MCF 10A (cell line): ENCODE data around the gene IGF1R. TPM values are rescaled to one million over a fixed set of nuclear protein-coding genes. Genes with fewer than 3 reads are reported as not detected.

ENCODE experiments used
- BruUV-seq: library from RNA; stranded (reverse); fragments of 400-500 nt; replicated peaks from 2 replicates; lab custom pipeline; 2021; lab: Mats Ljungman, UMichigan
- CTCF ChIA-PET: fragments of 300-600 bp; sonication (Branson Sonifier 250); formaldehyde crosslinking; extraction: SDS; loops from one replicate; lab custom pipeline; 2021; ENCODE audit warnings: antibody characterized with exemption, inconsistent platforms; lab: Yijun Ruan, JAX
- POLR2A ChIA-PET: fragments of 300-600, 350-650 bp; sonication (Branson Sonifier 250); formaldehyde crosslinking; extraction: SDS; loops from one replicate; lab custom pipeline; 2020; ENCODE audit warnings: antibody characterized with exemption, inconsistent platforms; lab: Yijun Ruan, JAX
- DNase-seq: peaks from one replicate; pipeline ENCODE4 v3.0.0-alpha.2; 2018; ENCODE audit not compliant: unreplicated experiment
- H3K27ac Mint-ChIP-seq: one replicate; pipeline ENCODE4 v1.8.0; 2022; ENCODE audit warnings: mild to moderate bottlenecking, low read depth, mixed read lengths; ENCODE audit not compliant: unreplicated experiment
- H3K27me3 Mint-ChIP-seq: one replicate; pipeline ENCODE4 v1.8.0; 2022; ENCODE audit warnings: mixed read lengths; ENCODE audit not compliant: insufficient read depth, unreplicated experiment
- H3K36me3 Mint-ChIP-seq: one replicate; pipeline ENCODE4 v1.8.0; 2022; ENCODE audit warnings: mild to moderate bottlenecking, moderate library complexity, mixed read lengths; ENCODE audit not compliant: insufficient read depth, unreplicated experiment
- H3K4me1 Mint-ChIP-seq: one replicate; pipeline ENCODE4 v1.8.0; 2022; ENCODE audit warnings: mixed read lengths; ENCODE audit not compliant: insufficient read depth, unreplicated experiment
- H3K4me3 Mint-ChIP-seq: one replicate; pipeline ENCODE4 v1.8.0; 2022; ENCODE audit warnings: mild to moderate bottlenecking, moderate library complexity, mixed read lengths; ENCODE audit not compliant: unreplicated experiment
- H3K9me3 Mint-ChIP-seq: one replicate; pipeline ENCODE4 v1.8.0; 2022; ENCODE audit warnings: mixed read lengths; ENCODE audit not compliant: unreplicated experiment
- intact Hi-C: fragments of 100-400 bp; cut with micrococcal nuclease; formaldehyde crosslinking; loops from 2 replicates; pipeline ENCODE4 v1.14.1; 2022
- total RNA-seq: library from RNA; stranded (reverse); gene quantifications from 2 replicates; pipeline ENCODE4 v1.2.3, GENCODE V29; 2022
- TF ChIP-seq, protein P1 (sequence below): fragments of 200-600 bp; IDR thresholded peaks from one replicate; pipeline ENCODE4 v1.8.0; 2022; ENCODE audit warnings: antibody characterized with exemption, mild to moderate bottlenecking; ENCODE audit not compliant: unreplicated experiment

The IGF1R gene
- total RNA-seq, 1 experiment from 2014 or later: 53.3 TPM

DNA sequence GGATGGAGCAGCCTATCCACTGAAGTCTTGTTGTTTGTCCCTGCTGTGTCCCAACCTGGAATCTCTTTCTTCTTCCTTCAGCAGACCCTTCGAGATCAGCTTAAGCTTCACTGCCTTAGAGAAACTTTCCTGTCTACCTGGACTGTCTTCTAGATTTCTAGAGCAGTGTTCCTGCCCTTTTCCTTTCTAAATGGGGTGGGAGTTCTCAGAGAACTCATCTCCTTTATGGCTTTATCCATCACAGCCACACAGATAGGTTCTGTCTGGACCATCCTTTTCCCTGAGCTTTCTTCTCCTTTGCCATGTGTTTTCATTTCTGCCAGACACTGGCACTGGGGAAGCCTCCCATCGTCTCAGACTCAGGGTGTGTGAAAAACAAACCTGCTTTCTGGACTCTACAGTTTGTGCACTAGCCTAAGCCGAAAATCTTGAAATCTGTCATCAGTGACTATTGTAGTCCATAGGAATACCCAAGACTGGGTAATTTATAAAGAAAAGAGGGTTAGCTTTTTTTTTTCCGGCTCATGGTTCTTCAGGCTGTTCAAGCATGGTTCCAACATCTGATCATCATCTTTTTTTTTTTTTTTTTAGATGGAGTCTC, 181.8 kb downstream of the IGF1R start:
- CTCF ChIA-PET: no interaction called here
- H3K27me3 Mint-ChIP-seq: no peaks in the 10 kb centered on the region
- no peak overlapping the region for H3K27ac Mint-ChIP-seq
- intact Hi-C loops: no loop called here
- peaks cover 7% of the 10 kb centered on the region for H3K9me3 Mint-ChIP-seq
- BruUV-seq: no TSS peak
- no peak overlapping the region for H3K4me3 Mint-ChIP-seq
- POLR2A ChIA-PET: no interaction called here
- H3K4me1 Mint-ChIP-seq: no peaks in the 10 kb centered on the region
- no peak for DNase-seq
- no peaks in the 10 kb centered on the region for H3K36me3 Mint-ChIP-seq
- TF ChIP-seq, protein P1, sequence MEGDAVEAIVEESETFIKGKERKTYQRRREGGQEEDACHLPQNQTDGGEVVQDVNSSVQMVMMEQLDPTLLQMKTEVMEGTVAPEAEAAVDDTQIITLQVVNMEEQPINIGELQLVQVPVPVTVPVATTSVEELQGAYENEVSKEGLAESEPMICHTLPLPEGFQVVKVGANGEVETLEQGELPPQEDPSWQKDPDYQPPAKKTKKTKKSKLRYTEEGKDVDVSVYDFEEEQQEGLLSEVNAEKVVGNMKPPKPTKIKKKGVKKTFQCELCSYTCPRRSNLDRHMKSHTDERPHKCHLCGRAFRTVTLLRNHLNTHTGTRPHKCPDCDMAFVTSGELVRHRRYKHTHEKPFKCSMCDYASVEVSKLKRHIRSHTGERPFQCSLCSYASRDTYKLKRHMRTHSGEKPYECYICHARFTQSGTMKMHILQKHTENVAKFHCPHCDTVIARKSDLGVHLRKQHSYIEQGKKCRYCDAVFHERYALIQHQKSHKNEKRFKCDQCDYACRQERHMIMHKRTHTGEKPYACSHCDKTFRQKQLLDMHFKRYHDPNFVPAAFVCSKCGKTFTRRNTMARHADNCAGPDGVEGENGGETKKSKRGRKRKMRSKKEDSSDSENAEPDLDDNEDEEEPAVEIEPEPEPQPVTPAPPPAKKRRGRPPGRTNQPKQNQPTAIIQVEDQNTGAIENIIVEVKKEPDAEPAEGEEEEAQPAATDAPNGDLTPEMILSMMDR: no peak

- CTCF ChIA-PET: no interaction called here
- Mint-ChIP-seq H3K27ac (no peak overlapping the region), H3K4me1 (no peaks in the 10 kb centered on the region), H3K27me3 (no peaks in the 10 kb centered on the region), H3K36me3 (peaks cover 4% of the 10 kb centered on the region), H3K4me3 (no peak overlapping the region), H3K9me3 (peaks cover 7% of the 10 kb centered on the region)
- no peak for DNase-seq
- BruUV-seq: no TSS peak
- TF ChIP-seq, protein P1: no peak
- intact Hi-C loops: no loop called here
- POLR2A ChIA-PET: no interaction called here
Measured at GRCh38 chr15:98834976-98835375, 186.6 kb downstream of the IGF1R start.

DNA sequence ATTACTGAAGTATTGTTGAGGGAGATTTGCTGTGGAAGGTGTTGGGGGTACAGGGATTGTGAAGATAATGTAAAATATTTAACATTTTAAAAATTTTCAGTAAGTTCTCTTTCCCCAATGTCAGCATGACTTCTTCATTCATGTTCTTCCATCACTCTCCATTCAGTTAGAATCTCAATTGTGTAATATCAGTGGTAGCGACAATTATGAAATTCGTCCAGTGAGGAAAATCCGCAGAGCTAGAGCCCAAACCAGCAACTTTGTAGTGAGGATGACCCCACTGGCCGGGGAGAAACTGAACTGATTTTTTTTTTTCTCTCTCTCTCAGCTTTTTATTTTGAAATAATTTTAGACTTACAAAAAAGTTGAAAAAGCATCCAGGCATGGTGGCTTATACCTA, 187.5 kb downstream of the IGF1R start:
- Mint-ChIP-seq H3K27ac (no peak overlapping the region), H3K4me3 (no peak overlapping the region), H3K36me3 (peaks cover 4% of the 10 kb centered on the region), H3K4me1 (no peaks in the 10 kb centered on the region), H3K27me3 (no peaks in the 10 kb centered on the region), H3K9me3 (peaks cover 7% of the 10 kb centered on the region)
- DNase-seq: no peak
- intact Hi-C loops: no loop called here
- TF ChIP-seq, protein P1: no peak
- ChIA-PET CTCF (no interaction called here), POLR2A (no interaction called here)
- no TSS peak for BruUV-seq

DNA sequence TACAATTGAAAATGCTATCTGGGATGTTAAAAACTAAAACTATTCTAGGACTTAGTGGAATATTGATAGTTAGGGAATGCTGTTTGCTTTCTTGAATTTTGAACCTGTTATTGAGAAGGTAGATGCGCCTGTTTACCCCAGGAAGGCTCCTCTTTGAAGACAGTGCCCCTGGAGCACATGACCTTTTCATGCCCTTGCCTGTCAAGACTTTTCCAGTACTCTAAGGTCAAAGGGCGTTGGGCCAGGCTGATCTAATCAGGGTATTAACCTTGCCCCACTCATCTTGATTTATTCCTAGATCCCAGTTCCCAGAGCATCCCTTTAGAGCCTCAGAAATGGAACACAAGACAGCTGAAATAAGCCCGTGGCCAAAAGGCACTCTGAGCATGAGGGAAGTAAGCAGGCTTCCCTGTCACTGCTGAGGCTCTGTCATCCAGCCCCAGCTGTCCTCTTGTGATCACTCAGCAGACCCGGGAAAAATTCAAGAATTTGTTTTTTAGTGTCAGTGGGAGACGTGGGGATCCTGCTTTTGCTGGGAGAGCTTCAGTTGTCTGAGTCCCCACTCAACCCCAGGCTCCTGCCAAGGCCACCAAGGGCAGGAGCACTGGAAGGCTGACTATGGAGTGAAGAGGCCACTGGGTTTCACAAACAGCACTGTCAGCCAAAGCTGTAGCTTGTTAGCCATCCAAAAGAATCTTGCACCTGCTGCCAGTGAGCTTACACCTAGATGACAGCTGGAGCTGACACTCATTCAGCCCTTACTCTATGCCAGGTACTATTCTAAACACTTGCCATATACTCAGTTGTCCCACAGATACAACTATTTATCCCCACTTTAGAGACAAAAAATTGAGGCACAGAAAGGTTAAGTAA, 190.3 kb downstream of the IGF1R start:
- CTCF ChIA-PET: interaction anchor here (1.2 kb wide), 1 partner anchor 13 kb away, joined by 3 read pairs; no protein-coding TSS in a partner anchor
- Mint-ChIP-seq H3K9me3 (no peaks in the 10 kb centered on the region), H3K36me3 (peaks cover 4% of the 10 kb centered on the region), H3K4me1 (peaks cover 15% of the 10 kb centered on the region), H3K27me3 (no peaks in the 10 kb centered on the region), H3K27ac (no peak overlapping the region), H3K4me3 (no peak overlapping the region)
- POLR2A ChIA-PET: interaction anchor here (0.6 kb wide), 1 partner anchor 20 kb away, joined by 4 read pairs; no protein-coding TSS in a partner anchor
- BruUV-seq: no TSS peak
- TF ChIP-seq, protein P1: no peak
- no peak for DNase-seq
- intact Hi-C loops: no loop called here
